A673 (cell line): Measurements from ENCODE around the gene TST. TPM values are rescaled to one million over a fixed set of nuclear protein-coding genes. Genes with fewer than 3 reads are reported as not detected.

ENCODE experiments used
- BruUV-seq: library from RNA; stranded (reverse); fragments of 400-500 nt; replicated peaks from 2 replicates; lab custom pipeline; 2021; lab: Mats Ljungman, UMichigan
- CTCF ChIA-PET: fragments of 300-600 bp; sonication (Branson Sonifier 250); formaldehyde crosslinking; loops from one replicate; lab custom pipeline; 2022; ENCODE audit warnings: antibody characterized with exemption; lab: Charles Lee
- POLR2A ChIA-PET: fragments of 300-600 bp; sonication (Branson Sonifier 250); formaldehyde crosslinking; loops from one replicate; lab custom pipeline; 2022; ENCODE audit warnings: antibody characterized with exemption; ENCODE audit not compliant: low non-redundant PET; lab: Charles Lee
- DNase-seq: peaks from one replicate; pipeline ENCODE4 v3.0.0-alpha.2; 2015; ENCODE audit warnings: low spot score
- H3K27ac ChIP-seq: fragments of 200-600 bp; sonication (generic); 2 replicates; pipeline ENCODE4 v1.5.1; 2016; ENCODE audit warnings: mixed run types, low read depth, mild to moderate bottlenecking, mixed read lengths, antibody characterized with exemption, low read length; ENCODE audit not compliant: poor library complexity, severe bottlenecking
- H3K27me3 ChIP-seq: fragments of 200-600 bp; sonication (generic); replicated peaks from 2 replicates; pipeline ENCODE4 v1.6.1; 2017; ENCODE audit warnings: mixed run types, low read depth, mild to moderate bottlenecking, mixed read lengths, antibody characterized with exemption, low read length; ENCODE audit not compliant: insufficient read depth, poor library complexity
- H3K36me3 ChIP-seq: fragments of 200-600 bp; sonication (generic); 2 replicates; pipeline ENCODE4 v1.6.1; 2016; ENCODE audit warnings: mixed run types, mild to moderate bottlenecking, mixed read lengths, antibody characterized with exemption, low read length; ENCODE audit not compliant: insufficient read depth, poor library complexity, severe bottlenecking
- H3K4me1 ChIP-seq: fragments of 200-600 bp; sonication (generic); 2 replicates; pipeline ENCODE4 v1.6.1; 2017; ENCODE audit warnings: mixed run types, mild to moderate bottlenecking, mixed read lengths, antibody characterized with exemption, low read length; ENCODE audit not compliant: insufficient read depth, poor library complexity, severe bottlenecking
- H3K4me3 ChIP-seq: fragments of 200-600 bp; sonication (generic); 2 replicates; pipeline ENCODE4 v1.5.1; 2016; ENCODE audit warnings: low read depth, mixed run types, mild to moderate bottlenecking, mixed read lengths, low read length; ENCODE audit not compliant: poor library complexity, severe bottlenecking
- H3K9me3 ChIP-seq: fragments of 200-600 bp; sonication (generic); 2 replicates; pipeline ENCODE4 v1.6.1; 2016; ENCODE audit warnings: mixed run types, low read depth, mild to moderate bottlenecking, mixed read lengths, antibody characterized with exemption, low read length; ENCODE audit not compliant: poor library complexity, severe bottlenecking
- EZH2 ChIP-seq: fragments of 200-600 bp; sonication (generic); IDR thresholded peaks from 2 replicates; pipeline ENCODE4 v1.6.1; 2017; ENCODE audit warnings: borderline replicate concordance, low read depth, mild to moderate bottlenecking, mixed read lengths, antibody characterized with exemption, low read length; ENCODE audit not compliant: poor library complexity, severe bottlenecking
- intact Hi-C: fragments of 100-400 bp; cut with micrococcal nuclease; formaldehyde crosslinking; loops from one replicate; pipeline ENCODE4 v1.10.0; 2022; ENCODE audit not compliant: unreplicated experiment
- total RNA-seq: library from RNA; stranded (reverse); gene quantifications from 2 replicates; pipeline ENCODE4 v1.2.3, GENCODE V29; 2021
- TF ChIP-seq, protein P1 (sequence below): fragments of 300-800, 200-600 bp; sonication (generic); conservative IDR thresholded peaks from 2 replicates; pipeline ENCODE4 v1.5.1; 2017; ENCODE audit warnings: low read depth, mild to moderate bottlenecking, antibody characterized with exemption, low read length, moderate library complexity, mixed read lengths

TST gene
- total RNA-seq, 1 experiment from 2014 or later: 31.3 TPM

DNA sequence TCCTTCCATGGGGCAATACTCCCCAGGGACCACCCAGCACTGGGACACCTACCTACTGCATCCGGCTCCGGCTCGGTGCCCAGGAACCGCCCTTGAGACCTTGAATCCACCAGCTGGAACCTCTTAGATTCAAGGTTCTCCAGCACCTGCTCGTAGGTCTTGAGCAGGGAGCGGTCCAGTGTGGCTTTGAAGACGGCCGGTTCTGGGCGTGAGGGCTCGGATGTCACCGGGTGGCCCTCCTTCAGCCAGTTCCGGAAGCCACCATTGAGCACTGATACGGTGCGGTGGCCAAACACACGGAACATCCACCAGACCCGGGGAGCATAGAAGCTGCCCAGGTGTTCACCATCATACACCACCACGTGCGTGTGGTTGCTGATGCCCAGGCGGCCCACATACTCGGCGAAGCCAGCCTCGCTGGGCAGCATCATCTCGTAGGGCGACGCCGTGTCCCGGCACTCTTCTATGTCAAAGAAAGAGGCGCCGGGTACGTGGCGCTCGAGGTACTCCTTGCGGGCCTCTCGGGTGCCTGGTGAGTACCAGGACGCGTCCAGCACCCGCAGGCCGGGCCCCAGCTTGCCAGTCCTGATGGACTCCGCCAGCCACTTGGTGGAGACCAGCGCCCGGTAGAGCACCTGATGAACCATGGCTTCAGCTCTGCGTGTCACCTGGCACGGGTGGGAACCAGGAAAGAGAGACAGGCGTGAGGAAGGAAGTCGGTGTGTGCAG is 997 bp downstream of the TST start:
- H3K36me3 ChIP-seq: no peaks in the 10 kb centered on the region
- TF ChIP-seq, protein P1, sequence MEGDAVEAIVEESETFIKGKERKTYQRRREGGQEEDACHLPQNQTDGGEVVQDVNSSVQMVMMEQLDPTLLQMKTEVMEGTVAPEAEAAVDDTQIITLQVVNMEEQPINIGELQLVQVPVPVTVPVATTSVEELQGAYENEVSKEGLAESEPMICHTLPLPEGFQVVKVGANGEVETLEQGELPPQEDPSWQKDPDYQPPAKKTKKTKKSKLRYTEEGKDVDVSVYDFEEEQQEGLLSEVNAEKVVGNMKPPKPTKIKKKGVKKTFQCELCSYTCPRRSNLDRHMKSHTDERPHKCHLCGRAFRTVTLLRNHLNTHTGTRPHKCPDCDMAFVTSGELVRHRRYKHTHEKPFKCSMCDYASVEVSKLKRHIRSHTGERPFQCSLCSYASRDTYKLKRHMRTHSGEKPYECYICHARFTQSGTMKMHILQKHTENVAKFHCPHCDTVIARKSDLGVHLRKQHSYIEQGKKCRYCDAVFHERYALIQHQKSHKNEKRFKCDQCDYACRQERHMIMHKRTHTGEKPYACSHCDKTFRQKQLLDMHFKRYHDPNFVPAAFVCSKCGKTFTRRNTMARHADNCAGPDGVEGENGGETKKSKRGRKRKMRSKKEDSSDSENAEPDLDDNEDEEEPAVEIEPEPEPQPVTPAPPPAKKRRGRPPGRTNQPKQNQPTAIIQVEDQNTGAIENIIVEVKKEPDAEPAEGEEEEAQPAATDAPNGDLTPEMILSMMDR: no peak
- no peak for TF ChIP-seq EZH2
- H3K27me3 ChIP-seq: no peaks in the 10 kb centered on the region
- DNase-seq: no peak
- ChIA-PET POLR2A (no interaction called here), CTCF (interaction anchor here (0.5 kb wide), 1 partner anchor 73 kb away, joined by 4 read pairs; no protein-coding TSS in a partner anchor)
- no peaks in the 10 kb centered on the region for H3K9me3 ChIP-seq
- peak overlapping the region; percentile 98 for H3K4me3 ChIP-seq
- peak overlapping the region; percentile 93 for H3K27ac ChIP-seq
- peaks cover 8% of the 10 kb centered on the region for H3K4me1 ChIP-seq
- intact Hi-C loops: no loop called here
- no TSS peak for BruUV-seq

GRCh38 chr22:37017356-37017755 is 1.9 kb downstream of the TST start:
- H3K4me1 ChIP-seq: peaks cover 7% of the 10 kb centered on the region
- BruUV-seq: no TSS peak
- no peak overlapping the region for H3K27ac ChIP-seq
- DNase-seq: no peak
- intact Hi-C loops: no loop called here
- no peaks in the 10 kb centered on the region for H3K27me3 ChIP-seq
- ChIA-PET CTCF (no interaction called here), POLR2A (no interaction called here)
- H3K9me3 ChIP-seq: no peaks in the 10 kb centered on the region
- H3K36me3 ChIP-seq: no peaks in the 10 kb centered on the region
- no peak overlapping the region for H3K4me3 ChIP-seq
- TF ChIP-seq, protein P1: no peak
- TF ChIP-seq EZH2: no peak

- DNase-seq: no peak
- no peak overlapping the region for H3K27ac ChIP-seq
- no peaks in the 10 kb centered on the region for H3K36me3 ChIP-seq
- intact Hi-C loops: no loop called here
- no TSS peak for BruUV-seq
- no peak for TF ChIP-seq EZH2
- TF ChIP-seq, protein P1: no peak
- peaks cover 4% of the 10 kb centered on the region for H3K4me1 ChIP-seq
- ChIA-PET CTCF (interaction anchor here (0.7 kb wide), 1 partner anchor 224 kb away, joined by 6 read pairs; no protein-coding TSS in a partner anchor), POLR2A (no interaction called here)
- no peaks in the 10 kb centered on the region for H3K27me3 ChIP-seq
- H3K4me3 ChIP-seq: no peak overlapping the region
- H3K9me3 ChIP-seq: no peaks in the 10 kb centered on the region
Measured at GRCh38 chr22:37016134-37016910, 2.9 kb downstream of the TST start.
